ENCODE data around the gene PIANP. TPM values are rescaled to one million over a fixed set of nuclear protein-coding genes. Genes with fewer than 3 reads are reported as not detected.

The PIANP gene, protein sequence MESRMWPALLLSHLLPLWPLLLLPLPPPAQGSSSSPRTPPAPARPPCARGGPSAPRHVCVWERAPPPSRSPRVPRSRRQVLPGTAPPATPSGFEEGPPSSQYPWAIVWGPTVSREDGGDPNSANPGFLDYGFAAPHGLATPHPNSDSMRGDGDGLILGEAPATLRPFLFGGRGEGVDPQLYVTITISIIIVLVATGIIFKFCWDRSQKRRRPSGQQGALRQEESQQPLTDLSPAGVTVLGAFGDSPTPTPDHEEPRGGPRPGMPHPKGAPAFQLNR
- 0.37 and 0.48 TPM in 2 replicates for total RNA-seq (2022)
- not detected for Bru-seq, nascent RNA
- BruChase-seq, experiment 1, labeled RNA remaining after a 2-hour chase: percentile 10 among the genes with signal in this experiment
- percentile 15 among the genes with signal in this experiment for BruChase-seq, experiment 2, labeled RNA remaining after a 6-hour chase
- long read RNA-seq: 0 reads

DNA sequence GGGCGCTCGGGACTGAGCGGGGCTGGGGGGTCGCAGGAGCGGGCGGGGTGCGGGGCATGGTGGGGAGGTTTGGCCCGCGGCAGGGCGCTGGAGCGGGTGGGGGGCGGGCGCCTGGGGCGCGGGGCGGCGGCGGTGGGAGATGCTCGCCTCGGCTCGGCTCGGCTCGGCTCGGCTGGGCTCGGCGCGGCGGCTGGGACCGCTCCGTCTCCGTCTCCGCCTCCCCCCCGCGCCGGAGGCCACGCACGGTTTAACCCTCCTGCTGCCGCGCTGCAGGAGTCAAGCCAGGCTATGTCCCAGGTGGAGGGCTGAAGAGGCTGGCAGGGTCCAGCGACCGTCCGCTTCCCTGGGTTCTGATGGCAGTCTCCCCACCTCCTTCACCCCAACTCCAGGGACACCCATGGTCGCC is at the start of gene PIANP:
PIANP (minus strand) TSS at position 170 of the 406 bp plus-strand sequence. CDS start 2,754 bp downstream, outside the sequence.
- peak; percentile 61 to 77 for DNase-seq
- TF ChIP-seq CTCF (IDR thresholded peaks at IDR 0.05; ENCODE audit: insufficient read depth in 1 of 2, low read depth in 1 of 2, low read length in 1 of 2, severe bottlenecking in 1 of 2, unreplicated experiment in 1 of 2): no peak
- Histone ChIP-seq H3K27me3 (replicated peaks; ENCODE audit: control insufficient read depth, insufficient read depth, low read length) (peaks cover 5% of the 10 kb centered on the region), H3K9me3 (no peaks in the 10 kb centered on the region), H3K4me3 (ENCODE audit: low read depth, low read length) (peak within 1 kb of the TSS; percentile 48), H3K4me1 (peaks cover 5% of the 10 kb centered on the region), H3K36me3 (ENCODE audit: control insufficient read depth, insufficient read depth, low read length) (no peaks in the 10 kb centered on the region)
- ChIA-PET POLR2A (no interaction called here), CTCF (interaction anchor here (0.7 to 1.3 kb wide), 2 partner anchors 11 to 146 kb away, joined by 4 read pairs; partner anchors contain the start of gene ZNF384)
- Mint-ChIP-seq H3K27ac (ENCODE audit: unreplicated experiment) (no peak within 1 kb of the TSS), H3K4me3 (ENCODE audit: unreplicated experiment) (peak within 1 kb of the TSS; percentile 50), H3K27me3 (ENCODE audit: insufficient read depth, unreplicated experiment) (peaks cover 49% of the 10 kb centered on the region), H3K36me3 (ENCODE audit: insufficient read depth, unreplicated experiment) (peaks cover 6% of the 10 kb centered on the region), H3K9me3 (ENCODE audit: unreplicated experiment) (no peaks in the 10 kb centered on the region), H3K4me1 (ENCODE audit: low read depth, unreplicated experiment) (peaks cover 10% of the 10 kb centered on the region)
- no TSS peak for BruUV-seq (replicated peaks)
- intact Hi-C loops (cut with micrococcal nuclease; ENCODE audit: unreplicated experiment): no loop called here

- CTCF ChIA-PET: no interaction called here
- Histone ChIP-seq H3K4me1 (peaks cover 9% of the 10 kb centered on the region), H3K4me3 (ENCODE audit: low read depth, low read length) (no peak overlapping the region), H3K36me3 (ENCODE audit: control insufficient read depth, insufficient read depth, low read length) (peaks cover 9% of the 10 kb centered on the region), H3K27me3 (replicated peaks; ENCODE audit: control insufficient read depth, insufficient read depth, low read length) (no peaks in the 10 kb centered on the region), H3K9me3 (no peaks in the 10 kb centered on the region)
- Mint-ChIP-seq H3K27ac (ENCODE audit: unreplicated experiment) (no peak overlapping the region), H3K9me3 (ENCODE audit: unreplicated experiment) (no peaks in the 10 kb centered on the region), H3K4me3 (ENCODE audit: unreplicated experiment) (no peak overlapping the region), H3K4me1 (ENCODE audit: low read depth, unreplicated experiment) (peaks cover 2% of the 10 kb centered on the region), H3K27me3 (ENCODE audit: insufficient read depth, unreplicated experiment) (no peaks in the 10 kb centered on the region), H3K36me3 (ENCODE audit: insufficient read depth, unreplicated experiment) (peaks cover 83% of the 10 kb centered on the region)
- intact Hi-C loops (cut with micrococcal nuclease; ENCODE audit: unreplicated experiment): no loop called here
- POLR2A ChIA-PET: no interaction called here
- DNase-seq: no peak
- no peak for TF ChIP-seq CTCF (IDR thresholded peaks at IDR 0.05; ENCODE audit: insufficient read depth in 1 of 2, low read depth in 1 of 2, low read length in 1 of 2, severe bottlenecking in 1 of 2, unreplicated experiment in 1 of 2)
- BruUV-seq (replicated peaks): no TSS peak
These were observed 48.1 kb upstream of the PIANP start for GRCh38 chr12:6748761-6749160.

GRCh38 chr12:6747216-6747615 is 46.6 kb upstream of the PIANP start:
- Mint-ChIP-seq H3K4me1 (ENCODE audit: low read depth, unreplicated experiment) (peaks cover 10% of the 10 kb centered on the region), H3K27ac (ENCODE audit: unreplicated experiment) (no peak overlapping the region), H3K9me3 (ENCODE audit: unreplicated experiment) (no peaks in the 10 kb centered on the region), H3K27me3 (ENCODE audit: insufficient read depth, unreplicated experiment) (no peaks in the 10 kb centered on the region), H3K4me3 (ENCODE audit: unreplicated experiment) (no peak overlapping the region), H3K36me3 (ENCODE audit: insufficient read depth, unreplicated experiment) (peaks cover 67% of the 10 kb centered on the region)
- peaks cover 9% of the 10 kb centered on the region for H3K36me3 ChIP-seq (ENCODE audit: control insufficient read depth, insufficient read depth, low read length)
- no peak for TF ChIP-seq CTCF (IDR thresholded peaks at IDR 0.05; ENCODE audit: insufficient read depth in 1 of 2, low read depth in 1 of 2, low read length in 1 of 2, severe bottlenecking in 1 of 2, unreplicated experiment in 1 of 2)
- no peaks in the 10 kb centered on the region for H3K9me3 ChIP-seq
- ChIA-PET POLR2A (no interaction called here), CTCF (interaction anchor here (1.2 to 1.5 kb wide), 2 partner anchors 19 to 193 kb away, joined by 3 read pairs; no protein-coding TSS in a partner anchor)
- intact Hi-C loops (cut with micrococcal nuclease; ENCODE audit: unreplicated experiment): no loop called here
- H3K4me3 ChIP-seq (ENCODE audit: low read depth, low read length): no peak overlapping the region
- BruUV-seq (replicated peaks): no TSS peak
- H3K4me1 ChIP-seq: peaks cover 13% of the 10 kb centered on the region
- no peak for DNase-seq
- no peaks in the 10 kb centered on the region for H3K27me3 ChIP-seq (replicated peaks; ENCODE audit: control insufficient read depth, insufficient read depth, low read length)
